Spleen (tissue), 11 donors: ENCODE measurements around the gene DCAF5. TPM values are rescaled to one million over a fixed set of nuclear protein-coding genes. Genes with fewer than 3 reads are reported as not detected.
"Not testable (repeated sequence)": the region's sequence is repeated elsewhere in the genome, so short reads cannot be mapped to it uniquely, and the experiment has no call there.

Source experiments
- DNase-seq: peaks from one replicate; pipeline ENCODE4 v3.0.0-alpha.2; 2020
- H3K27ac ChIP-seq, 8 donors: fragments of 200-600 bp; sonication (generic) in 7 of 8; 1 replicate in 4 of 8; 2 replicates in 4 of 8; pipeline versions ENCODE4 v1.5.0 to v1.8.0; 2016 to 2021; ENCODE audit warnings: inconsistent platforms in 4 of 8, mild to moderate bottlenecking in 4 of 8, moderate library complexity in 1 of 8
- H3K27me3 ChIP-seq, 7 donors: fragments of 200-600 bp; sonication (generic) in 6 of 7; replicated peaks in 1 of 7; 1 replicate in 4 of 7; 2 replicates in 3 of 7; pipeline versions ENCODE4 v1.5.0 to v1.8.0; 2016 to 2021; ENCODE audit warnings: inconsistent platforms in 3 of 7, mild to moderate bottlenecking in 1 of 7
- H3K36me3 ChIP-seq, 6 donors: fragments of 200-600 bp; sonication (generic) in 5 of 6; 1 replicate in 4 of 6; 2 replicates in 2 of 6; pipeline versions ENCODE4 v1.5.0 to v1.8.0; 2016 to 2021; ENCODE audit warnings: inconsistent platforms in 2 of 6
- H3K4me1 ChIP-seq, 6 donors: fragments of 200-600 bp; sonication (generic) in 5 of 6; 1 replicate in 3 of 6; 2 replicates in 3 of 6; pipeline versions ENCODE4 v1.5.0 to v1.8.0; 2016 to 2021; ENCODE audit warnings: inconsistent platforms in 3 of 6
- H3K4me3 ChIP-seq, 8 donors: fragments of 200-600 bp; sonication (generic) in 7 of 8; 1 replicate in 4 of 8; 2 replicates in 4 of 8; pipeline versions ENCODE4 v1.5.0 to v1.8.0; 2016 to 2021; ENCODE audit warnings: inconsistent platforms in 4 of 8, mild to moderate bottlenecking in 4 of 8, moderate library complexity in 2 of 8
- H3K9me3 ChIP-seq, 8 donors: fragments of 200-600 bp; sonication (generic) in 7 of 8; 1 replicate in 4 of 8; 2 replicates in 4 of 8; pipeline versions ENCODE4 v1.5.0 to v1.8.0; 2016 to 2021; ENCODE audit warnings: inconsistent platforms in 4 of 8
- POLR2A ChIP-seq, 3 donors: fragments of 450-650 bp; IDR thresholded peaks; one replicate each; pipeline ENCODE4 v1.5.1; 2017; ENCODE audit warnings: antibody characterized with exemption in 3 of 3, mild to moderate bottlenecking in 1 of 3
- POLR2AphosphoS5 ChIP-seq, 3 donors: sonication (generic); formaldehyde crosslinking; IDR thresholded peaks; one replicate each; pipeline ENCODE4 v1.5.1; 2017; ENCODE audit warnings: antibody characterized with exemption in 3 of 3
- WGBS, 5 donors: extraction: QIAGEN DNeasy Blood & Tissue Kit in 3 of 5; methylation state at CpG; one replicate each; pipeline versions ENCODE4 v1.1.5 to v1.1.7; 2013 to 2018; 5-methylcytosine and 5-hydroxymethylcytosine counted together
- intact Hi-C: fragments of 100-400 bp; cut with DNase I; formaldehyde crosslinking; loops from one replicate; pipeline ENCODE4 v1.15.0; 2023; ENCODE audit warnings: low total_unique reads
- polyA plus RNA-seq, 3 donors: library from polyadenylated mRNA; stranded (reverse); fragments of 200-250 nt; gene quantifications; one replicate each; pipeline ENCODE4 v1.2.1, GENCODE V29; 2013
- total RNA-seq, 7 donors: library from RNA; depleted of rRNA in 3 of 7; stranded (reverse); fragments of >200 nt in 3 of 7; fragmentation: NEBNext Ultra II Directional in 4 of 7; extraction: Animal tissue kit (Norgen Biotek cat#: 25700) in 4 of 7; gene quantifications; one replicate each; pipeline versions ENCODE4 v1.1.0 to v1.2.1, GENCODE V29; 2016 to 2021
- TF ChIP-seq, protein P1 (sequence below), 11 experiments: fragments of 200-600 bp in 7 of 11; fragments of 450-650 bp in 4 of 11; sonication (generic) in 4 of 11; IDR thresholded peaks in 8 of 11; conservative IDR thresholded peaks in 3 of 11; 1 replicate in 7 of 11; 2 replicates in 4 of 11; pipeline versions ENCODE4 v1.4.0 to v1.8.0; 2016 to 2021; ENCODE audit warnings: antibody characterized with exemption in 11 of 11, inconsistent platforms in 4 of 11, mild to moderate bottlenecking in 1 of 11
- donor health status: healthy with polysubstance abuse.
- donor health status: DM: no; HTN: no; CAD: no; lungs with moderate emphysema.
- donor health status: DM: no; HTN: no; CAD: no.
- donor health status: Bipolar disorder and iron deficiency.
- donor health status: healthy.
- donor health status: DM: no; HTN: no; CAD: no.
- donor health status: DM: yes; HTN: yes; CAD: no.

The DCAF5 gene
- total and polyA plus RNA-seq, 10 donors: 10.3 to 60.6 (median 44.1) TPM

DNA sequence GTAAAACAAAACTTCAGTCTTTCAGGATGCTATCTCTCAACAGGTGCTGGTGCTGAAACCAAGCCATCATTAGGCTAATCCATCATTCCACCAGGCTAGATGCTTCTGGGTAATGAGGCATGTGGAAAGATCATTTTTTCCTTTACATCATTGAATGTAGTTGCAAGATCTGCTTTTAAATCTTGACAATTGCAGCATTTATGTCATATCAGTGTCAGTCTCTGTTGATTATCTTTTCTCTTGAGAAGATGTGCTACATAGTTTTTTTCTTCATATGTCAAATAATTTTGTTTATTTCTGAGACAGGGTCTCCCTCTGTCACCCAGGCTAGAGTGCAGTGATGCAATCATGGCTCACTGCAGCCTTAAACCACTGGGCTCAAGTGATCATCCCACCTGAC is 22.2 kb upstream of the DCAF5 start:
- Histone ChIP-seq H3K27me3 (peaks cover 0 to 3% (median 0%) of the 10 kb centered on the region in 7 donors), H3K9me3 (no peaks in the 10 kb centered on the region), H3K4me3 (no peak overlapping the region), H3K27ac (no peak overlapping the region), H3K36me3 (no peaks in the 10 kb centered on the region), H3K4me1 (no peaks in the 10 kb centered on the region)
- no peak for TF ChIP-seq POLR2AphosphoS5 (IDR thresholded peaks at IDR 0.05)
- TF ChIP-seq, protein P1, sequence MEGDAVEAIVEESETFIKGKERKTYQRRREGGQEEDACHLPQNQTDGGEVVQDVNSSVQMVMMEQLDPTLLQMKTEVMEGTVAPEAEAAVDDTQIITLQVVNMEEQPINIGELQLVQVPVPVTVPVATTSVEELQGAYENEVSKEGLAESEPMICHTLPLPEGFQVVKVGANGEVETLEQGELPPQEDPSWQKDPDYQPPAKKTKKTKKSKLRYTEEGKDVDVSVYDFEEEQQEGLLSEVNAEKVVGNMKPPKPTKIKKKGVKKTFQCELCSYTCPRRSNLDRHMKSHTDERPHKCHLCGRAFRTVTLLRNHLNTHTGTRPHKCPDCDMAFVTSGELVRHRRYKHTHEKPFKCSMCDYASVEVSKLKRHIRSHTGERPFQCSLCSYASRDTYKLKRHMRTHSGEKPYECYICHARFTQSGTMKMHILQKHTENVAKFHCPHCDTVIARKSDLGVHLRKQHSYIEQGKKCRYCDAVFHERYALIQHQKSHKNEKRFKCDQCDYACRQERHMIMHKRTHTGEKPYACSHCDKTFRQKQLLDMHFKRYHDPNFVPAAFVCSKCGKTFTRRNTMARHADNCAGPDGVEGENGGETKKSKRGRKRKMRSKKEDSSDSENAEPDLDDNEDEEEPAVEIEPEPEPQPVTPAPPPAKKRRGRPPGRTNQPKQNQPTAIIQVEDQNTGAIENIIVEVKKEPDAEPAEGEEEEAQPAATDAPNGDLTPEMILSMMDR (IDR thresholded peaks at IDR 0.05 in 8 of 11, conservative IDR thresholded peaks at IDR 0.05 in 3 of 11): no peak
- no peak for TF ChIP-seq POLR2A (IDR thresholded peaks at IDR 0.05)
- intact Hi-C loops: no loop called here
- no peak for DNase-seq

DNA sequence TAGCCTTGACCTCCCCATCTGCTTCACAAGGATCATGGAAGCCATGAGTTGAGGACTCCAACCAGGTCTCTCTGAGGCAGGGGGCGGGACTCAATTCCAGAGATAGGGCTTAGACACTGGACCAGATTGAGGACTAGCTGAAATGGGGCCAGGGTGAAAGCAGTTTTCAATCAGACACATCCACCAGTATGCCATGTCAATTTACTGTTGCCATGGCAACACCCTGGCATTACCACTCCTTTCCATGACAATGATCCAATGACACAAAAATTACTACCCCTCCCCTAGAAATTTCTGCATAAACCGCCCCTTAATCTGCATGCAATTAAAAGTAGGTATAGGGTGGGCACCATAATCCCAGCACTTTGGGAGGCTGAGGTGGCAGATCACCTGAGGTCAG is 18.6 kb upstream of the DCAF5 start:
- no peak for DNase-seq
- H3K36me3 ChIP-seq: no peaks in the 10 kb centered on the region
- H3K4me3 ChIP-seq: no peak overlapping the region
- H3K27ac ChIP-seq: no peak overlapping the region
- 83 to 98% (median 91%) methylated on average over 2 of the region's 2 CpGs for WGBS, 5 donors
- intact Hi-C loops: no loop called here
- H3K4me1 ChIP-seq: no peaks in the 10 kb centered on the region
- H3K9me3 ChIP-seq: no peaks in the 10 kb centered on the region
- H3K27me3 ChIP-seq: peaks cover 0 to 3% (median 0%) of the 10 kb centered on the region in 7 donors
- TF ChIP-seq, protein P1 (IDR thresholded peaks at IDR 0.05 in 8 of 11, conservative IDR thresholded peaks at IDR 0.05 in 3 of 11): no peak
- TF ChIP-seq POLR2AphosphoS5 (IDR thresholded peaks at IDR 0.05) (no peak), POLR2A (IDR thresholded peaks at IDR 0.05) (no peak)

DNA sequence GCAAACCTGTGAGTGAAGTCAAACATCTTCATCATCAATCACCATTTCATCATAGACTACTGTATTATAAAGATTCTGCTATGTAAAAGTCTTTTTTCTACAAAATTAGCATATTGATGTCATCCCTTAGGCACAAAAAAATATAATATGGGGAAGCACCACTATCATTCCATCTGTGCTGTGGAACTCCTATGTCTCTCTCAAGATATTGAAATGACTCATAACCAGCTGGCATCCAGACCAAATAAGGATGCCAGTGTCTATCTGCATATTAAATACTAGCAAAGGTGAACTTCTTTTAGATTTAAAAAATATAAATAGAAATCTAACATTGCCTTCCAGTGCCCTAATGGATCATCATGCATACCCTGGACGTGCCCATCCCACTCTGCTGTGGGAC is 17.9 kb upstream of the DCAF5 start:
- 67 to 100% (median 84%) methylated on average over 1 of the region's 1 CpG for WGBS, 5 donors
- Histone ChIP-seq H3K27ac (no peak overlapping the region), H3K4me1 (no peaks in the 10 kb centered on the region), H3K27me3 (peaks cover 0 to 3% (median 0%) of the 10 kb centered on the region in 7 donors), H3K4me3 (no peak overlapping the region), H3K36me3 (no peaks in the 10 kb centered on the region), H3K9me3 (no peaks in the 10 kb centered on the region)
- DNase-seq: no peak
- intact Hi-C loops: no loop called here
- TF ChIP-seq POLR2A (IDR thresholded peaks at IDR 0.05) (no peak), POLR2AphosphoS5 (IDR thresholded peaks at IDR 0.05) (no peak)
- TF ChIP-seq, protein P1 (IDR thresholded peaks at IDR 0.05 in 8 of 11, conservative IDR thresholded peaks at IDR 0.05 in 3 of 11): no peak

DNA sequence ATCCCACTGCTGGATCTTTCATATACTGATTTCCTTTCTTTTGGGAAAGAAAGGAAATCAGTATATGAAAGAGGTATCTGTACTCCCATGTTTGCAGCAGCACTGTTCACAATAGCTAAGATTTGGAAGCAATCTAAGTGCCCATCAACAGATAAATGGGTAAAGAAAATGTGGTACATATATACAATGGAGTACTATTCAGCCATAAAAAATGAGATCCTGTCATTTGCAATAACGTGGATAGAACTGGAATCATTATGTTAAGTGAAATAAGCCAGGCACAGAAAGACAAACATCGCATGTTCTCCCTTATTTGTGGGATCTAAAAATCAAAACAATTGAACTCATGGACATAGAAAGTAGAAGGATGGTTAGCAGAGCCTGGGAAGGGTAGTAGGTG is 12.9 kb upstream of the DCAF5 start:
- H3K9me3 ChIP-seq: peaks cover 0 to 31% (median 10%) of the 10 kb centered on the region in 8 donors
- H3K36me3 ChIP-seq, intact Hi-C loops, H3K4me1 ChIP-seq, DNase-seq, H3K4me3 ChIP-seq, H3K27ac ChIP-seq: not testable (repeated sequence)
- peaks cover 0 to 15% (median 0%) of the 10 kb centered on the region in 7 donors for H3K27me3 ChIP-seq
- WGBS, 5 donors: 86 to 94% (median 92%) methylated on average over 2 of the region's 2 CpGs

DNA sequence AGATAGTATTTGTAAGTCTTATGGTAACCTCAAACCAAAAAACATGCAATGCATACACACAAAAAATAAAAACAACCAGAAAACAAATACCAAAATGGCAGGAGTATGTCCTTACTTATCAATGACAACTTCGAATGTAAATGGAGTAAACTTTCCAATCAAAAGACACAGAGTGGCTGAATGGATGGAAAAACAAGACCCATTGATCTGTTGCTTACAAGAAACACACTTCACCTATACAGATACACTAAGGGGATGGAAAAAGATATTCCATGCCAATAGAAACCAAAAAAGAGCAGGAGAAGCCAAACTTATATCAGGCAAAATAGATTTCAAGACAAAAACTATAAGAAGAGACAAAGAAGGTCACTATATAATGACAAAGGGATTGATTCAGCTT is 8.7 kb upstream of the DCAF5 start:
- H3K27me3 ChIP-seq: peaks cover 0 to 24% (median 0%) of the 10 kb centered on the region in 7 donors
- H3K27ac ChIP-seq: no peak overlapping the region
- no peak overlapping the region for H3K4me3 ChIP-seq
- no peaks in the 10 kb centered on the region for H3K36me3 ChIP-seq
- no peak for TF ChIP-seq POLR2A (IDR thresholded peaks at IDR 0.05)
- TF ChIP-seq, protein P1 (IDR thresholded peaks at IDR 0.05 in 8 of 11, conservative IDR thresholded peaks at IDR 0.05 in 3 of 11): no peak
- TF ChIP-seq POLR2AphosphoS5 (IDR thresholded peaks at IDR 0.05): no peak
- H3K9me3 ChIP-seq: peaks cover 0 to 34% (median 10%) of the 10 kb centered on the region in 8 donors
- H3K4me1 ChIP-seq: no peaks in the 10 kb centered on the region
- DNase-seq: no peak
- intact Hi-C loops: no loop called here
- 76 to 92% (median 80%) methylated on average over 1 of the region's 1 CpG for WGBS, 5 donors
